ENCODE data around the gene RAB32. TPM values are rescaled to one million over a fixed set of nuclear protein-coding genes. Genes with fewer than 3 reads are reported as not detected.
A peak's percentile ranks its signal among the peaks of the same experiment; 100 is the strongest.
"Not testable (repeated sequence)": the region's sequence is repeated elsewhere in the genome, so short reads cannot be mapped to it uniquely, and the experiment has no call there.

Gene RAB32
- total RNA-seq = 82.4 and 277 TPM in 2 replicates

GRCh38 chr6:146543211-146543939 lies at the start of gene RAB32:
Gene RAB32, plus strand, starts transcription at chr6:146543833. Its CDS starts 39 bp downstream, at chr6:146543872.
- DNase-seq (ENCODE audit: low read depth) = peak; percentile 76

- DNase-seq (ENCODE audit: low read depth) = no peak
These were observed 45.3 kb upstream of the RAB32 start for GRCh38 chr6:146498309-146498708.

- DNase-seq (ENCODE audit: low read depth) = no peak
These were observed 40.5 kb upstream of the RAB32 start for GRCh38 chr6:146503096-146503495.

- DNase-seq (ENCODE audit: low read depth) = no peak
These were observed 28.4 kb upstream of the RAB32 start for GRCh38 chr6:146515212-146515611.

GRCh38 chr6:146526192-146526591 lies 17.4 kb upstream of the RAB32 start:
- DNase-seq (ENCODE audit: low read depth) = peak; percentile 10

GRCh38 chr6:146532702-146533101 lies 10.9 kb upstream of the RAB32 start:
- DNase-seq (ENCODE audit: low read depth) = no peak

- no peak for DNase-seq (ENCODE audit: low read depth)
These were observed 787 bp upstream of the RAB32 start for GRCh38 chr6:146542881-146543210.

GRCh38 chr6:146543940-146544615 lies 445 bp downstream of the RAB32 start:
- peak; percentile 18 for DNase-seq (ENCODE audit: low read depth)

GRCh38 chr6:146544616-146545182 lies 1.1 kb downstream of the RAB32 start:
- DNase-seq (ENCODE audit: low read depth) = peak; percentile 16

- peak; percentile 82 for DNase-seq (ENCODE audit: low read depth)
These were observed 1.9 kb downstream of the RAB32 start for GRCh38 chr6:146545581-146545980.

GRCh38 chr6:146546443-146547043 lies 2.9 kb downstream of the RAB32 start:
- peak; percentile 87 for DNase-seq (ENCODE audit: low read depth)

- DNase-seq (ENCODE audit: low read depth) = no peak
These were observed 4.3 kb downstream of the RAB32 start for GRCh38 chr6:146547889-146548288.

- no peak for DNase-seq (ENCODE audit: low read depth)
These were observed 5.3 kb downstream of the RAB32 start for GRCh38 chr6:146548898-146549374.

- DNase-seq (ENCODE audit: low read depth) = no peak
These were observed 7.3 kb downstream of the RAB32 start for GRCh38 chr6:146550911-146551310.

- DNase-seq (ENCODE audit: low read depth) = peak; percentile 9
These were observed 7.9 kb downstream of the RAB32 start for GRCh38 chr6:146551545-146551944.

- DNase-seq (ENCODE audit: low read depth) = no peak
These were observed 9.9 kb downstream of the RAB32 start for GRCh38 chr6:146553377-146554135.

- no peak for DNase-seq (ENCODE audit: low read depth)
These were observed 17.0 kb downstream of the RAB32 start for GRCh38 chr6:146560607-146561006.

GRCh38 chr6:146566661-146567060 lies 23.0 kb downstream of the RAB32 start:
- DNase-seq (ENCODE audit: low read depth) = not testable (repeated sequence)

GRCh38 chr6:146568619-146569018 lies 25.0 kb downstream of the RAB32 start:
- DNase-seq (ENCODE audit: low read depth) = not testable (repeated sequence)

GRCh38 chr6:146574211-146574610 lies 30.6 kb downstream of the RAB32 start:
- DNase-seq (ENCODE audit: low read depth) = no peak

GRCh38 chr6:146578054-146578453 lies 34.4 kb downstream of the RAB32 start:
- DNase-seq (ENCODE audit: low read depth) = no peak

GRCh38 chr6:146581968-146582367 lies 38.3 kb downstream of the RAB32 start:
- peak; percentile 11 for DNase-seq (ENCODE audit: low read depth)

Measured in renal cortical epithelial cell (primary cell).